HL-60/S4 treated with retinoic acid at 250 ng/mL for 4 days and 3 days (cell line): ENCODE data around the gene PALM3.
"Not testable (repeated sequence)": the region's sequence is repeated elsewhere in the genome, so short reads cannot be mapped to it uniquely, and the experiment has no call there.

Experiments used
- in situ Hi-C: fragments of 300-500 bp; cut with MboI; formaldehyde crosslinking; loops from 2 replicates; pipeline ENCODE4 v1.7.0; 2022; ENCODE audit warnings: low sequenced_read_pairs

PALM3 gene

DNA sequence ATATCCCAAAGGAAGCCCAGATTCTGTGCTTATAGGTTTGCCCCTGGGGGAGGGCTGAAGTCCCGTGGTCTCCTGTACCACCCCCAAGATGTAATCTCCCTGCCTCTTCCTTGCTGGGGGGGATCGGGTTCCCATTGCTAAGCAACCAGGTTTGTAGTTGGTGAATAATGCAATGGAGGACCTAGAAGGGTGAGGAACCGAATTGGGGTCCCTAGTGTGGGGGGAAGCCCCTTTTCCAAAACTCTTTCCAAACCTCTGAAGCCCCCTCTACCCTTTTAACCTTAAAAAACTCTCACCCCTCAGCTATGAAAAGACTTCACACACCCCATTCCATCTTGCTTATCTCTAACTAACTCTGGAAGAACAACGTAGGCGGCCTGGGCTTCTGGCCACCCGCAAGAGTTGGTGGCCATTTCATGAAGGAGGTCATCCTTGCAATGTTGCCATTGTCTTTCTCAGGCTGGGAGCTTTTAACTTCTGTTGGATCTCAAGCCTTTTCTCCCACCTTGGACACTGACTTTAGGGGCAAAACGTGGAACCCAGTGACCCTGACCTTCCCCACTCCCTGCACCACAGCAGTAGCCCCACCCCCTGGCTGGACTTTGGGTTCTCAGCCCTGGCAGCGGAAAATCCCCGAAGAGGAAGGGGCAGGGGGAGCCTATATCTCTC lies 661 bp downstream of the PALM3 start:
- in situ Hi-C loops, result loop anchor here (25.0 kb wide), 2 partner anchors 174 to 449 kb away; partner anchors contain the start of gene NANOS3

DNA sequence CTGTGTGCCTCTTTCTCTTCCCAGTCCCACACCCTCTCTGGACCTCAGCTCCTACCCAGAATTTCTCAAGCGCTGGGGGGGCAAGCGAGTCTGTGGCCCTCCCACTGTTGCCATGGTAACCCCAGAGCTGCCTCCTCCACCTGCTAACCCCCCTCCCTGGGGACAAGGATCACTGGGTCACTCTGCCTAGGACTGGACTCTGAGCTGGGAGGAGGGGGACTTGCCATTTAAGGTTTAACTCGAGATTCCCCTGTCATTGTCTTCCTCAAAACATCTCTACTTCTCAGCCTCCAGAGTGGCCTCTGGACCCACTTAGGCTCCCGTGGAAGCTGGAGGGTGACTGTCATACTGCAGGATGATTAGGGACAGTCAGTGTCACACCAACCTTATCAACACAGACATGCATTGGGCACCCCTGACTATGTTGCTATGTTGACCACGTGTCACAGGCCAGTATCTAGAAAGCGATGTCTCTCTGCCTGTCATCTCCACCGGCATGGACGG lies 2.2 kb downstream of the PALM3 start:
- in situ Hi-C loops, result loop anchor here (25.0 kb wide), 2 partner anchors 172 to 447 kb away; partner anchors contain the start of gene NANOS3

DNA sequence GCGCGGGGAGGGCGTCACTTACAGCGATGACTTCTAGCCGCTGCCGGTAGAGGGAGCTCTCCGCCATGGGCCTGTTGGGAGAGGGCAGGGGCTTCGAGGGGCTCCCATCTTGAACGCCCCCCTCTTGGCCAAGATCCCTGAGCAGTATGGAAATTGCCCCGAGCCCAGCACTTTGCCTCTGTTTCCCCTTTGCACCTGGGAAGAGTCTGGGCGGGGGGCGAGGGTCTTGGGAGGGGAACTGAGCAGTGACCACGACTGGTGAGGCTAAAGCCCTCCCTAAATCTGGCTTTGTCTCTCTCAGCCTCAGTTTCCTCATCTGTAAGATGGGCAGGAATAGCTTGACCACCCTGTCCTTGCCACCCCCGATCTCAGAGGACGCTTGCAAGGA lies 2.8 kb downstream of the PALM3 start:
- in situ Hi-C loops, result loop anchor here (25.0 kb wide), 2 partner anchors 172 to 447 kb away; partner anchors contain the start of gene NANOS3

DNA sequence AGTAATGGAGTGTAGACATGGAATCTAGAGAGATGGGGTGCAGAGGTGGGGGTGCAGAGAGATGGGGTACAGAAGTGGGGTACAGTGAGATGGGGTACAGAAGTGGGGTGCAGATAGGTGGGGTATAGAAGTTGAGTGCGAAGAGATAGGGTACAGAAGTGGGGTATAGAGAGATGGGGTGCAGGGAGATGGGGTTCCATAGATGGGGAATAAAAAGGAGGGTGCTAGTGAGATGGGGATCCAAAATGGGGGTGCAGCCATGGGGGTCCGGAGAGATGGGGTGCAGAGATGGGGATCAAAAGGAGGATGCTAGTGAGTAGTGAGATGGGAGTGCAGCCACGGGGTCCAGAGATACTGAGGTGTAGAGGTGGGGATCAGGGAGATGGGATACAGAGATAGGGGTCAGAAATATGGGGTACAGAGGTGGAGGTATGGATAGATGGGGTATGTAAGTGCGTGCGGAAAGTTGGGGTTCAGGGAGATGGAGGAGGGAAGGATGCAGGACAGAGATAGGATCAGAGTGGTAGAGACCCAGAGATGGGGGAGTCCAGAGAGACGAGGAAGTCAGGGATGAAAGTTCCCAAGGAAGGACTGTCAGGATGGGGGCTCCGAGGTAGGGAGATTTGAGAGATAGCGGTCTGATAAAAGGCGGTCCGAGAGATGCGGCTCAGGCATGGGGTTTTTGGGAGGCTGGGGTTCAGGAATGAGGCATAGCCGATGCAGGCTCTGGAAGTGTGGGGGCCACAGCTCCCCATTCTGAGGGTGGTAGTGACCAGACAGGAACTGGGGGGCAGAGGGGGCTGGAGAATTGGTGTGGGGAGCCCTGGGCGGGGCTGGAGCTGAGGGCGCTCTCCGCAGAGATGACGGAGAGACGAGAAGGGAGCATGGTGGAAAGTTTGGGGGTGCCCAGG lies 3.4 kb downstream of the PALM3 start:
- in situ Hi-C loops, result loop anchor here (25.0 kb wide), 2 partner anchors 171 to 446 kb away; partner anchors contain the start of gene NANOS3

DNA sequence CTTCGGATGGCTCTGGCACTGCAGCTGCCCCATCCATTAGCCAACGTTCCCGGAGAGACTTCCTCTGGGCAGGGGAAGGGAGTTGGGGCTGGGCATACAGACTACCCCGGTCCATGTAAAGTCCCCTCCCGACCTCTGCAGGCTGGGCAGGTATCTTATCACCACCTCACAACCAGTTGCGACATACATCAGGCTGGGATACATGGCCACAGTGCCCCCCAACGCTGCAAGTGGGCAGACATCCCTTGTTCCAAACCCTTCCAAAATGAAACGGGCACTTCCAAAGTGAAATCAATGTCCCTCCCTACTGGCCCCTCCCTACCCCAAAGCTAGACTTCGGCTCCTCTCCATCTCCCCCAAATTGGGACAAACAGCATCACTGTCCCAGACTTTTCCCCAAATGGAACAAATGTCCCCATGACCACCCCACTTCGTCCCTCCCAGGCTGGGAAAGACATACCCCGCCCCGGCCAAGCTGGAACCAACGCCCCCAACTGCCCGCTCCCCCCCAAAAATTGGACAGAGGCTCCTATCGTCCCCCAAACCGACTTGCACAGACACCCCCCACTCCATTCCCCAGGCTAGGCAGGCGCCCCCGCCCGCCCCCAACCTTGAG lies 5.0 kb downstream of the PALM3 start:
- in situ Hi-C loops, result loop anchor here (25.0 kb wide), 2 partner anchors 170 to 445 kb away; partner anchors contain the start of gene NANOS3

DNA sequence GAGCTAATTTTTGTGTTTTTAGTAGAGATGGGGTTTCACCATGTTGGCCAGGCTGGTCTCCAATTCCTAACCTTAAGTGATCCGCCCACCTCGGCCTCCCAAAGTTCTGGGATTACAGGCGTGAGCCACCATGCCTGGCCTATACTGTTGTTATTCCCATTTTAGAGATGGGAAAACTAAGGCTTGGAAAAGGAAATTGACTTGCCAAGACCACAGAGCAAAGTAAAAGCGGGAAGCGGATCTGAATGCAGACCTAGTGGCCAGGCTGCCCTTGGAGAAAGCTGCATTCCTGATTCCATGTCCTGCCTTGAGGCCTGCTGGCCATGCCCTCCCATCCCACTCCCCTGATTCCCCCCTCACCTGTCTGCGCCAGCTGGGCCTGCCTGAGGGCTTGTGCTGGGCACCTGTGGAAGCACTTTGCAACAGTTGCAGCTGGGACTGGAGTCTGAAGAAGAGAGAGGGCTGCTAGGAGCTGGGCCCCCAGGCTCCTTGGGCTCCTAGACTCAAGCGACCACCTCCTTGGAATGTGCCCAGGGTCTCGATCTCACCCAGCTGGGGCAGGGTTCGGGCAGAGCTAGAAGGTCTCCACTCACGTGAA lies 5.7 kb downstream of the PALM3 start:
- in situ Hi-C loops, result loop anchor here (25.0 kb wide), 2 partner anchors 169 to 444 kb away; partner anchors contain the start of gene NANOS3

DNA sequence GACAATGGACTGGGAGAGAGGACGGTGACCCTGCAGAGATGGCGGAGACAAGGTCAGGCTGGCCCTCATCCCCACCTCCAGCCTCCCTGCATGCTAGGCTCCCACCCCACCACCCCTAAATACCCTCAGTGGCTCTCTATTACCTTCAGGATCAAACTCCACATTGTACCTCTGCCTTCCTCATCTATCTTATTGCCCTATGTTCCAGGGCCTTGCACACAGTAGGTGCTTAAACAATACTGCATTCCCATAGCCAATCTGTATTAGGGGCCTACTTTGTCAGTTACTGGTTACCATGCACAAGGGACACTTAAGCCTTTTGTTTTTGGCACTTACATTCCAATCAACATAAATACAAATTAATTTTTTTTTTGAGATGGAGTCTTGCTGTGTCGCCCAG lies 6.5 kb downstream of the PALM3 start:
- in situ Hi-C loops, result loop anchor here (25.0 kb wide), 2 partner anchors 168 to 443 kb away; partner anchors contain the start of gene NANOS3

DNA sequence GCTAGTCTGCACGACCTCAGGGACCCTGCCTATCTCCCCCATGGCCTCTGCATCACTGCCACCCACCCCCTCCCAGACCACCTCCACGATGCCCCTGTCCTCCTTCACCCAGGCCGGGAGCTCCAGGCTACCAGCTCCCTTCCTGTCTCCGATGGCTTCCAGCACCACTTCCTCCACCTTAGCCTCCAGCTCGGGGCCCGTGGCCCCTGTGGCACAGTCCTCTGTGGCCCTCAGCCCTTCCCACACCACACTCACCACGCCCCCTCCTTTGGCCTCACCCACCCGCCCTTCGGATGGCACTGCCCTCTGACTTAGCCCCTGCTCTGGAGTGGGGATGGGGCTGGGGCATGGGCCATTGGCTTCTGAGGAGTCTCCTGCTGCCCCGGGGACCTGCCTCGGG lies 7.2 kb downstream of the PALM3 start:
- in situ Hi-C loops, result loop anchor here (25.0 kb wide), 2 partner anchors 167 to 442 kb away; partner anchors contain the start of gene NANOS3

DNA sequence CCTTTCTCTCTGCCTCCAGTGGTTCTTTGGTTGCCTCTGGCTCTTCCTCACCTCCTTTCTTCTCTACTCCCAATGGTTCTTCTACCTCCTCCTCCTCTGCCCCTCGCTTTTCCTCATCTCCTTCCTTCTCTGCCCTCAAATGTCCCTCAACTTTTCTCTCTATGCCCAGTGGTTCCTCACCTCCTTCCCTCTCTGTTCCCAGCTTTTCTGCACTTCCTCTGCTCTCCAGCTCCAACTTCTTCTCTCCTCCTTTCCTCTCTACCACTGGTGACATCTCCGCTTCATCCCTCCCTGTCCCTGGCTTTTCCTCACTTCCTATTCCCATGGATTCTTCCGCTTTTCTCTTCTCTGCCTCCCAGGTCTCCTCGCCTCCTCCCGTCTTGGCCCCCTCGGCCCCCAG lies 7.8 kb downstream of the PALM3 start:
- in situ Hi-C loops, result loop anchor here (25.0 kb wide), 2 partner anchors 167 to 442 kb away; partner anchors contain the start of gene NANOS3

DNA sequence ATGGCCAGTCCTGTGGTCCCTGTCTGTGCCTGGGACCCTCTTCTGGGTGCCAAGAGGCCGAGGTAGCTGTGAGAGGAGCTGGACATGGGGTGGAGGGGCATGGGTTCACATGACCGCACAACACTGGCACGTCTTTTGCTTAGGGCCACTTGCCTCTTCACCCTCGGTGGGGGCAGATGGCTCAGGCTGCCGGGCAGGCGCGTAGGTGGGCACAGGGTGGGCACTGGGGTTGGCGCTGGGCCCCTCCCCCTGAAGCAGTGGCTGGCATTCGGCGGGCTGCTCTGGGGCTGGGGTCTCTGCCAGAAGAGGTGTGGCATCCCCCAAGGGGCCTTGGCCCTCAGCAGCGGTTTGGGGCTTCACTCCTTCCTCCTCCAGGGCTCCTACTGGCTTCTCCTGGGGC lies 8.4 kb downstream of the PALM3 start:
- in situ Hi-C loops, result loop anchor here (25.0 kb wide), 2 partner anchors 166 to 441 kb away; partner anchors contain the start of gene NANOS3

DNA sequence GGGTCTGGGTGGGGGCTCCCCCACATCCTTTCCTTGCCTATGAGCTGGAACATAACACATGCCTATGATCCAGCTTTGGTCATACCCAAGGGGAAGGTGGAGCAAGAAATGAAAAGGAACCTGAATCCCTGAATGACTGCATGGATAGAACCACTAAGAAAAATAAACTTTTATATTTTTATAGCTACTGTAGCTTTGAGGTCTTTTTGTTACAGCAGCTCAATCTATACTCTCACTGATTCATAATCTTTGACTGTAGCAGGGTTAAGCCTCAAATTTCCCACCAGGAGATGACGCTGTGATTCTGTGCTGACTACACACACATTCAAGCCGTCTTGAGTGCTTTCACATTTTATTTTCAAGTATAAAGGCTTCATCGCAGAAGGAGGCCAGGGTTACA lies 8.8 kb downstream of the PALM3 start:
- in situ Hi-C loops, result loop anchor here (25.0 kb wide), 2 partner anchors 166 to 441 kb away; partner anchors contain the start of gene NANOS3

DNA sequence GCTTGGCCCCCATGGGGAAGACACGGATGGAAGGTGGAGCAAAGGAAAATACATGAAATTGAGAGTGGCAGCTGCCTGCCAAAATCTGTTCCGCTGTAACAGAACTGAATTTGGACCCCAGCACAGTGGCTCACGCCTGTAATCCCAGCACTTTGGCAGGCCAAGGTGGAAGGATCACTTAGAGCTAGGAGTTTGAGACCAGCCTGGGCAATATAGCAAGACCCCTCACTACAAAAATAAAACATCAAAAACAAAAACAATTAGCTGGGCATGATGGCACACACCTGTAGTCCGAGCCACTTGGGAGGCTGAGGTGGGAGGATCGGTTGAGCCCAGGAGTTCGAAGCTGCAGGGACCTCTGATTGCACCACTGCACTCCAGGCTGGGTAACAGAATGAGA lies 9.4 kb downstream of the PALM3 start:
- in situ Hi-C loops, result loop anchor here (25.0 kb wide), 2 partner anchors 165 to 440 kb away; partner anchors contain the start of gene NANOS3

DNA sequence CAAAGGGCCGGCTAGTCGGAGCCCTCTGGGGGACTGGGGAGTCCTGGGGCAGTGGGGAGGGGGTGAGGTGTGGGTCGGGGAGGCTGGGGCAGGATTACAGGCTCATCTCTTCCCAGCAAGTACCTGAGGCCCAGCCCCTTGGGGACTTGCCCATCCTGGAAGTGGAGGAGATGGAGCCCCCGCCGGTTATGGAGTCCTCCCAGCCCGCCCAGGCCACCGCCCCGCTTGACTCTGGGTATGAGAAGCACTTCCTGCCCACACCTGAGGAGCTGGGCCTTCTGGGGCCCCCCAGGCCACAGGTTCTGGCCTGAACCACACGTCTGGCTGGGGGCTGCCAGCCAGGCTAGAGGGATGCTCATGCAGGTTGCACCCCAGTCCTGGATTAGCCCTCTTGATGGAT lies 9.9 kb downstream of the PALM3 start:
- in situ Hi-C loops, result loop anchor here (25.0 kb wide), 2 partner anchors 165 to 440 kb away; partner anchors contain the start of gene NANOS3

DNA sequence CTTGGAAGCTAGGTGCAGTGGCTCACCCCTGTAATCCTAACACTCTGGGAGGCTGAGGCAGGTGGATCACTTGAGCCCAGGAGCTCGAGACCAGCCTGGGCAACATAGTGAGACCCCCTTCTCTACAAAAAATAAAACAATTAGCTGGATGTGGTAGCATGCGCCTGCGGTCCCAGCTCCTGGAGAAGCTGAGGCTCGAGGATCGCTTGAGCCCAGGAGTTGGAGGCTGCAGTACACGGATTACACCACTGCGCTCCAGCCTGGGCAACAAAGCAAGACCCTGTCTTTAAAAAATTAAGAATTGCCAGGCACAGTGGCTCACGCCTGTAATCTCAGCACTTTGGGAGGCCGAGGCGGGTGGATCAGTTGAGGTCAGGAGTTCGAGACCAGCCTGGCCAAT lies 10.9 kb downstream of the PALM3 start:
- in situ Hi-C loops, result loop anchor here (25.0 kb wide), 2 partner anchors 164 to 439 kb away; partner anchors contain the start of gene NANOS3

DNA sequence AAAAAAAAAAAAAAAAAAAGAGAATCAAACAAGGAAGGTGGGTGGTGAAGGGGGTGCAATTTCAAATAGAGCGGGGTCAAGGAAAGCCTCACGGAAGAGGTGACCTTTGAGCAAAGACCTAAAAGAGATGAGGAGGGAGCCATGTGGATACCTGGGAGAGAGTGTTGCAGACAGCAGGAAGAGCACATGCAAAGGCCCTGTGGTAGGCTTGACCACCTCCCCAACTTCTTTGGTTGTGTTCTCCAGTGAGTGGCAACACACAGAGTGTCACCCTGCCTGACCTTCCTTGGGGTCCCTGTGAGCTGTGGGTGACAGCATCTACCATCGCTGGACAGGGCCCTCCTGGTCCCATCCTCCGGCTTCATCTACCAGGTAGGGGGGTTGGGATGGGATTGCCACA lies 11.4 kb downstream of the PALM3 start:
- in situ Hi-C loops, result loop anchor here (25.0 kb wide), 2 partner anchors 163 to 438 kb away; partner anchors contain the start of gene NANOS3

DNA sequence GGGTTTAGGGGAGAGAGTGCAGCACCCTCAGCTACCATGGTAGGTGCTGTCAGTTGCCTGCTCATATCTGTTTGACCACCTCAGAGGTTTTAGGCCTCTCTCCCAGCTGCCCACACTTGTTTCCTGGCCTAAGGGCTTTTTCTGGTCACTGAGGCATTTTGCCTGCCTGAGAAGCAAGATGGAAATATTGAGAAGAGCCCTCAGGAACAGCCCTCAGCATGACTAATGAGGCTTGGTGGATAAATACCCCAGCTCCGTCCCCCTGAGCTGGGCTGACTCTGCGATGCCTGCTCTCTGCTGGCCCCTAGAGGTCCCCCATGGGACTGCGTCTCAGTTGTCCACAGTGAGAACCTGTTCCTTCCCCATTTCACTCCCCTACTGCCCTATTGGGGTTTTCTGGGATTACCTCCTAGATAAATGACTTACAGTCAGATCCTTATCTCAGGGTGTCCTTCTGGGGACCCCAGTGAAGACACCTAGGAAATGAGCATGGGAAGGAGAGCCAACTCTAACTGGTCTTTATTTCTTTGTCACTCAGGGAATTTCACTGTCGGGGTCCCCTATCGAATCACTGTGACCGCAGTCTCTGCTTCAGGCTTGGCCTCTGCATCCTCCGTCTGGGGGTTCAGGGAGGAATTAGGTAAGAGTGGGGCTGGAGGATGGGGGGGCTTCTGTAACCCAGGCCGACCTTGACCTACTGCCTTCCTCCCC lies 13.3 kb downstream of the PALM3 start:
- in situ Hi-C loops, result no loop called here

DNA sequence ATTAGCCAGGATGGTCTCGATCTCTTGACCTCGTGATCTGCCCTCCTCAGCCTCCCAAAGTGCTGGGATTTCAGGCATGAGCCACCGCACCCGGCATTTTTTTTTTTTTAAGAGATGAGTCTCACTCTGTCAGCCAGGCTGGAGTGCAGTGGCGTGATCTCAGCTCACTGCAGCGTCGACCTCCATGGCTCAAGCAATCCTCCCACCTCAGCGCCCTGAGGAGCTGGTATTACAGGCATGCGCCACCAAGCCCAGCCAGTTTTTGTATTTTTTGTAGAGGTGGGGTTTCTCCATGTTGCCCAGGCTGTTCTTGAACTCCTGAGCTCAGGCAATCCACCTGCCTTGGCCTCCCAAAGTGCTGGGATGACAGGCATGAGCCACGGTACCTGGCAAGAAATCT lies 14.0 kb downstream of the PALM3 start:
- in situ Hi-C loops, result not testable (repeated sequence)

DNA sequence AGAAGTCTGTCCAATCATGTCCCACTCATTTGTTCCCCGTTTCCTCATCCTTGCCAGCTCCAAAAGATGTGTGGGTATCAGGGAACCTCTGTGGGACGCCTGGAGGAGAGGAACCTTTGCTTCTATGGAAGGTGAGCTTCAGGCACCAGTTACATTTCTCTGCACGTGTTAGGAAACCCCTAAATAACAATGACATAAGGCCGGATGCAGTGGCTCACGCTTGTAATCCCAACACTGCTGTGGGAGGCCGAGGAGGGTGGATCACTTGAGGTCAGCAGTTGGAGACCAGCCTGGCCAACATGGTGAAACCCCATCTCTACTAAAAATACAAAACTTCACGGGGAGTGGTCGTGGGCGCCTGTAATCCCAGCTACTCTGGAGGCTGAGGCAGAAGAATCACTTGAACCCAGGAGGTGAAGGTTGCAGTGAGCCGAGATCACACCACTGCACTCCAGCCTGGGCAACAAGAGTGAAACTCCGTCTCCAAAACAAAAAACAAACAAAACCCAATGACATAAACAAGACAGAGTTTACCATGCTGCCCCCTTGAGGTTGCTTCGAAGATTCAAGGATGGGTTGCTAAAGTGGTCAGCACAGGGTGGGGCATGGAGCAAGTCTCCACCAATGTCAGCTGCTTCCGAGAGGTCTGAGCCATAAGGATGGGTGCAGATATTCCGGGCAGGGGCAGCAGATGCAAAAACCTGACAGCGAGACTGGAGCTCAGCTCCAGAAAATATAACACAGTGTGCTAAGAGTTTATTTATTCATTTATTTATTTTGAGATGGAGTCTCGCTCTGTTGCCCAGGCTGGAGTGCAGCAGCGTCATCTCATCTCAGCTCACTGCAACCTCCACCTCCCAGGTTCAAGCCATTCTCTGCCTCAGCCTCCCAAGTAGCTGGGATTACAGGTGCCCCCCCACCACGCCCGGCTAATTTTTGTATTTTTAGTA lies 18.9 kb downstream of the PALM3 start:
- in situ Hi-C loops, result not testable (repeated sequence)
